ENCODE measurements around the gene RIPK4. TPM values are rescaled to one million over a fixed set of nuclear protein-coding genes. Genes with fewer than 3 reads are reported as not detected.

The RIPK4 gene
- total RNA-seq, 1 donor from 2014 or later = 13.7 TPM

DNA sequence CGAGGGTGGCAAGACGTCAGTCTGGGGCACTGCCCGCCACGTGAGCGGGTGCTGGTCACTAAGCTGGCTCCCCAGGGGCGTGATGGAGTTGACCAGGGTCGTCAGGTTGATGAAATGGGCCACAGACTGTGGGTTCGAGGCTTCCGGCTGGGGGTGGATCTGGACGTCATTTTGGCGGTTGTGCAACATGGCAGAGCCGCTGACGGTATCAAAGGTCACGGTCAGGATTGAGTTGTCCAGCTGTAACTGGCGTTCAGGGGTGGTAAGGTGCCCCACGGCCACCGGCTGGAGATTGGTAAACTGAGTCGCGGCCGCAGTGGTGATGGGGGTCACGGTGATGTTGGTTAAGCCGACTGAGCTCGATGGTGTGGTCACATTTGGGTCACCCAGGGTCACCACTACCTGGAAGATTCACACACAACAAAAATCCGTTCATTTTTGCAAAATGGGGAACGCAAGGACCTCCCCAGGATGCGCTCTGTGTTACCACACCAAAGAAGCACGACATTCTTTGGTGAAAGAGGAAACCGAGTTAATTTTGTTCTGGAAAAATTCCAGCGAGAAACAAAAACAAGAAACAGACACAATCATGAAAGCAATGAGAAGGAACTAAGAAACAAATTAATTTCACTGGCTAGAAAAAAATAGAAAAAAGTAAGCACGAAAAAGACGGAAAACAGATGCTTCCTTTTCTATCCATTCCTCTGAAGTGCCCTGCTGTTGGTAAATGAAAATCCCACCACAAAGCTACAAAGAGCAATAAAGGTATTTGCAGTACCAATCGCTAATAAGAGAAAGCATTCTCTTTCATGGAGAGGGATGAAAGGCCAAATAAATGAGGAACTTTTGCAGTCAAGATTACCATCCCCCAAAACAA lies 34.7 kb upstream of the RIPK4 start:
- Mint-ChIP-seq H3K36me3 (peaks cover 19% of the 10 kb centered on the region), H3K4me1 (ENCODE audit: unreplicated experiment) (peaks cover 10% of the 10 kb centered on the region), H3K27me3 (no peaks in the 10 kb centered on the region), H3K27ac (no peak overlapping the region), H3K4me3 (no peak overlapping the region), H3K9me3 (no peaks in the 10 kb centered on the region)
- no peak for DNase-seq (ENCODE audit: extremely low spot score, unreplicated experiment)
- TF ChIP-seq, protein P1, sequence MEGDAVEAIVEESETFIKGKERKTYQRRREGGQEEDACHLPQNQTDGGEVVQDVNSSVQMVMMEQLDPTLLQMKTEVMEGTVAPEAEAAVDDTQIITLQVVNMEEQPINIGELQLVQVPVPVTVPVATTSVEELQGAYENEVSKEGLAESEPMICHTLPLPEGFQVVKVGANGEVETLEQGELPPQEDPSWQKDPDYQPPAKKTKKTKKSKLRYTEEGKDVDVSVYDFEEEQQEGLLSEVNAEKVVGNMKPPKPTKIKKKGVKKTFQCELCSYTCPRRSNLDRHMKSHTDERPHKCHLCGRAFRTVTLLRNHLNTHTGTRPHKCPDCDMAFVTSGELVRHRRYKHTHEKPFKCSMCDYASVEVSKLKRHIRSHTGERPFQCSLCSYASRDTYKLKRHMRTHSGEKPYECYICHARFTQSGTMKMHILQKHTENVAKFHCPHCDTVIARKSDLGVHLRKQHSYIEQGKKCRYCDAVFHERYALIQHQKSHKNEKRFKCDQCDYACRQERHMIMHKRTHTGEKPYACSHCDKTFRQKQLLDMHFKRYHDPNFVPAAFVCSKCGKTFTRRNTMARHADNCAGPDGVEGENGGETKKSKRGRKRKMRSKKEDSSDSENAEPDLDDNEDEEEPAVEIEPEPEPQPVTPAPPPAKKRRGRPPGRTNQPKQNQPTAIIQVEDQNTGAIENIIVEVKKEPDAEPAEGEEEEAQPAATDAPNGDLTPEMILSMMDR (conservative IDR thresholded peaks at IDR 0.05) = no peak

- no peak for DNase-seq (ENCODE audit: extremely low spot score, unreplicated experiment)
- Mint-ChIP-seq H3K27ac (no peak overlapping the region), H3K36me3 (peaks cover 18% of the 10 kb centered on the region), H3K9me3 (no peaks in the 10 kb centered on the region), H3K27me3 (no peaks in the 10 kb centered on the region), H3K4me3 (no peak overlapping the region), H3K4me1 (ENCODE audit: unreplicated experiment) (peaks cover 10% of the 10 kb centered on the region)
- TF ChIP-seq, protein P1 (conservative IDR thresholded peaks at IDR 0.05) = no peak
Observed at GRCh38 chr21:41800425-41801320, 33.8 kb upstream of the RIPK4 start.

DNA sequence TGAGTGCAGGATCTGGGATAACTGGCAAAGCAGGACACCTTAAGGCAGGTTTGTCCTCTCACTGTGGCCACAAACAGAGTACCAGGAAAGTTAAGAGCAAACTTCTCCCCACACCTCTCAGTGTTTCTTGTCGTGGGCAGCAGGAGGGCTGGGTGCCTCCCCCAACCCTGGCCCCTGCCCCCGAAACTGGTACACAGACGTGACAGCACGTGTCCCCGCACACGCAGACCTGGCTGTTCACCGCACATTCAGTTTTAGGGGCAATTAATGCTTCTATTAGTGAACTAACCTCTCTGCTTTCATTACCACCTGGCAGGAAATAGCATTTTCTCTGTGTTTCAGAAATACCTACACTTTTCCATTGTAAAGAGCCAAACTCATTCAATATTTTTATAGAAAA lies 32.9 kb upstream of the RIPK4 start:
- H3K4me1 Mint-ChIP-seq (ENCODE audit: unreplicated experiment) = peaks cover 10% of the 10 kb centered on the region
- no peaks in the 10 kb centered on the region for H3K9me3 Mint-ChIP-seq
- H3K27me3 Mint-ChIP-seq = no peaks in the 10 kb centered on the region
- TF ChIP-seq, protein P1 (conservative IDR thresholded peaks at IDR 0.05) = no peak
- no peak overlapping the region for H3K27ac Mint-ChIP-seq
- peaks cover 15% of the 10 kb centered on the region for H3K36me3 Mint-ChIP-seq
- no peak for DNase-seq (ENCODE audit: extremely low spot score, unreplicated experiment)
- no peak overlapping the region for H3K4me3 Mint-ChIP-seq

- peaks cover 4% of the 10 kb centered on the region for H3K9me3 Mint-ChIP-seq
- no peak overlapping the region for H3K27ac Mint-ChIP-seq
- TF ChIP-seq, protein P1 (conservative IDR thresholded peaks at IDR 0.05) = no peak
- no peak for DNase-seq (ENCODE audit: extremely low spot score, unreplicated experiment)
- no peaks in the 10 kb centered on the region for H3K27me3 Mint-ChIP-seq
- no peak overlapping the region for H3K4me3 Mint-ChIP-seq
- peaks cover 10% of the 10 kb centered on the region for H3K4me1 Mint-ChIP-seq (ENCODE audit: unreplicated experiment)
- peaks cover 15% of the 10 kb centered on the region for H3K36me3 Mint-ChIP-seq
Observed at GRCh38 chr21:41798326-41798725, 31.5 kb upstream of the RIPK4 start.

- peaks cover 3% of the 10 kb centered on the region for H3K27me3 Mint-ChIP-seq
- H3K4me3 Mint-ChIP-seq = peak overlapping the region; percentile 47
- H3K9me3 Mint-ChIP-seq = peaks cover 5% of the 10 kb centered on the region
- H3K27ac Mint-ChIP-seq = peak overlapping the region; percentile 51
- no peak for DNase-seq (ENCODE audit: extremely low spot score, unreplicated experiment)
- peaks cover 13% of the 10 kb centered on the region for H3K36me3 Mint-ChIP-seq
- TF ChIP-seq, protein P1 (conservative IDR thresholded peaks at IDR 0.05) = no peak
- H3K4me1 Mint-ChIP-seq (ENCODE audit: unreplicated experiment) = peaks cover 4% of the 10 kb centered on the region
Observed at GRCh38 chr21:41796476-41797080, 29.7 kb upstream of the RIPK4 start.

Measured in type B pancreatic cell (in vitro differentiated cells).